Naive thymus-derived CD8-positive, alpha-beta T cell (primary cell): ENCODE measurements around the gene SHCBP1L. TPM values are rescaled to one million over a fixed set of nuclear protein-coding genes. Genes with fewer than 3 reads are reported as not detected.

Experiments
- ATAC-seq, 2 donors: fragments of 150-1000 bp; cut with Tn5 transposase in 1 of 2; sonication (Bioruptor Pico), chemical (Tn5 transposase) in 1 of 2; 1 replicate in 1 of 2; 2 replicates in 1 of 2; pipeline ENCODE4 v1.10.0; 2021; ENCODE audit warnings: mild to moderate bottlenecking in 2 of 2, moderate library complexity in 2 of 2
- POLR2A ChIA-PET: fragments of 350-600 bp; sonication (Branson Sonifier 250); formaldehyde crosslinking; loops from one replicate; lab custom pipeline; 2021; ENCODE audit warnings: antibody characterized with exemption; lab: Charles Lee
- DNase-seq, 10 donors: peaks; one replicate each; pipeline versions ENCODE4 v3.0.0 to v3.0.0-alpha.2; 2020 to 2022
- H3K27ac Mint-ChIP-seq, 10 donors: one replicate each; pipeline ENCODE4 v1.8.0; 2020 to 2022; ENCODE audit warnings: mild to moderate bottlenecking in 10 of 10, mixed read lengths in 10 of 10, moderate library complexity in 4 of 10, inconsistent platforms in 1 of 10
- H3K27me3 Mint-ChIP-seq, 5 donors: one replicate each; pipeline ENCODE4 v1.8.0; 2021 to 2022; ENCODE audit warnings: mixed read lengths in 5 of 5
- H3K36me3 Mint-ChIP-seq, 3 donors: one replicate each; pipeline ENCODE4 v1.8.0; 2020 to 2022; ENCODE audit warnings: mixed read lengths in 3 of 3, mild to moderate bottlenecking in 2 of 3, inconsistent platforms in 1 of 3
- H3K4me1 Mint-ChIP-seq, 4 donors: one replicate each; pipeline ENCODE4 v1.8.0; 2021 to 2022; ENCODE audit warnings: mixed read lengths in 4 of 4
- H3K4me3 Mint-ChIP-seq, 10 donors: one replicate each; pipeline ENCODE4 v1.8.0; 2020 to 2022; ENCODE audit warnings: mild to moderate bottlenecking in 10 of 10, mixed read lengths in 10 of 10, moderate library complexity in 6 of 10, inconsistent platforms in 1 of 10
- H3K9me3 Mint-ChIP-seq, 9 donors: one replicate each; pipeline ENCODE4 v1.8.0; 2020 to 2022; ENCODE audit warnings: mixed read lengths in 9 of 9, mild to moderate bottlenecking in 3 of 9, inconsistent platforms in 1 of 9, moderate library complexity in 1 of 9
- polyA plus RNA-seq, 3 donors: library from polyadenylated mRNA; unstranded; fragments of 300-500 nt; fragmentation: Illumina TruSeq; gene quantifications; one replicate each; pipeline ENCODE4 v1.2.3, GENCODE V29; 2021
- total RNA-seq, 8 experiments: library from RNA in 2 of 8; stranded (reverse) in 2 of 8; gene quantifications; one replicate each; pipeline ENCODE4 v1.2.3 and lab custom pipeline; 2021 to 2026

SHCBP1L gene
- total and polyA plus RNA-seq, 5 experiments from 2014 or later: not detected

GRCh38 chr1:182977480-182977879 lies 24.5 kb upstream of the SHCBP1L start:
- H3K4me1 Mint-ChIP-seq: no peaks in the 10 kb centered on the region
- no peak overlapping the region for H3K4me3 Mint-ChIP-seq
- ATAC-seq: no peak
- no peaks in the 10 kb centered on the region for H3K36me3 Mint-ChIP-seq
- H3K27ac Mint-ChIP-seq: no peak overlapping the region
- no peak for DNase-seq
- POLR2A ChIA-PET: interaction anchor here (0.6 kb wide), 1 partner anchor 62 kb away, joined by 4 read pairs; no protein-coding TSS in a partner anchor
- H3K9me3 Mint-ChIP-seq: peaks cover 0 to 5% (median 0%) of the 10 kb centered on the region in 9 donors
- H3K27me3 Mint-ChIP-seq: peaks cover 3 to 21% (median 9%) of the 10 kb centered on the region in 5 donors

GRCh38 chr1:182974506-182975191 lies 21.7 kb upstream of the SHCBP1L start:
- POLR2A ChIA-PET: no interaction called here
- no peaks in the 10 kb centered on the region for H3K4me1 Mint-ChIP-seq
- peaks cover 3 to 21% (median 9%) of the 10 kb centered on the region in 5 donors for H3K27me3 Mint-ChIP-seq
- no peaks in the 10 kb centered on the region for H3K36me3 Mint-ChIP-seq
- no peak for DNase-seq
- H3K9me3 Mint-ChIP-seq: no peaks in the 10 kb centered on the region
- no peak for ATAC-seq
- H3K27ac Mint-ChIP-seq: no peak overlapping the region
- no peak overlapping the region for H3K4me3 Mint-ChIP-seq

DNA sequence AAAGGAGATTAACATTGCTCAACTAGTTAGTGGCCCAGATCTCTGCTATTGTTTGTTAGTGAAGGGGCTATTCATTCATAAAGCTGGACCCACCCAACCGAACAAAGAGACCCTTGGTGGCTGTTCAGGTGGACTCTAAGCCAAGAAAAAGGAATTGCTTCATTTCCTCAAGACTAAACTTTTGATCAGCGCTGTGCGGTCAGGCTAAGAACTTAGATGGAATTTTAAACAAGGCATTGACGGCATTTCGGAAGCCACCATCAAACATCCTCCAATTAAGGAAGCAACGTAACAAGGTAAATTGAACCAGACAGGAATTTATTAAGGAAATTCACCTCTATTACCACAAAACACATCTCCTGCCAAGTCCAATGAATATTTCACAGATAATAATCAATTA lies 19.9 kb upstream of the SHCBP1L start:
- no peak overlapping the region for H3K27ac Mint-ChIP-seq
- ATAC-seq (no peak), DNase-seq (no peak)
- no peak overlapping the region for H3K4me3 Mint-ChIP-seq
- H3K4me1 Mint-ChIP-seq: no peaks in the 10 kb centered on the region
- peaks cover 5 to 30% (median 20%) of the 10 kb centered on the region in 5 donors for H3K27me3 Mint-ChIP-seq
- POLR2A ChIA-PET: no interaction called here
- no peaks in the 10 kb centered on the region for H3K36me3 Mint-ChIP-seq
- no peaks in the 10 kb centered on the region for H3K9me3 Mint-ChIP-seq

DNA sequence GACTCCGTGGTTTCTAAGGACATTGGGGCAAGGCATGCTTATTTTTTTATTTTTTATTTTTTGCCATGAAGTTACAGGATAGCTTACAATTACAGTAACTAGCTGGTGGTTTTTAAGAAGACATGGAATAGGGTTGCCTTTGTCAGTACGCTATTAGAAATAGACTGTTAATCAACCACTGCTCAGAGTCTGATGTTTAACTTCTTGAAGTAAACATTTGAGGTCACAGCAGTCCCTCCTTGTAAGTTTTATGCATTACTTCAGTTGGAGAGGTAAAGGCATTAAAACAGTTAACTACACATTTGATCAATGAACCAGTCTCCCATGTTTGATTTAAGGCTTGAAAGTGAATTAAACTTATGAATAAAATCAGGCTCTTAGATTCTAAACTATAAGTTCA lies 19.3 kb upstream of the SHCBP1L start:
- no peaks in the 10 kb centered on the region for H3K9me3 Mint-ChIP-seq

GRCh38 chr1:182971219-182971618 lies 18.3 kb upstream of the SHCBP1L start:
- H3K36me3 Mint-ChIP-seq: no peaks in the 10 kb centered on the region
- DNase-seq: no peak
- no peaks in the 10 kb centered on the region for H3K4me1 Mint-ChIP-seq
- peaks cover 5 to 29% (median 20%) of the 10 kb centered on the region in 5 donors for H3K27me3 Mint-ChIP-seq
- no peak overlapping the region for H3K27ac Mint-ChIP-seq
- H3K9me3 Mint-ChIP-seq: no peaks in the 10 kb centered on the region
- POLR2A ChIA-PET: no interaction called here
- no peak for ATAC-seq
- no peak overlapping the region for H3K4me3 Mint-ChIP-seq

More for the DNA sequence above, 19.3 kb upstream of the SHCBP1L start:
- ATAC-seq (no peak), DNase-seq (no peak)
- Mint-ChIP-seq H3K27me3 (peaks cover 5 to 30% (median 20%) of the 10 kb centered on the region in 5 donors), H3K36me3 (no peaks in the 10 kb centered on the region), H3K4me3 (no peak overlapping the region), H3K27ac (no peak overlapping the region), H3K4me1 (no peaks in the 10 kb centered on the region)
- POLR2A ChIA-PET: no interaction called here

DNA sequence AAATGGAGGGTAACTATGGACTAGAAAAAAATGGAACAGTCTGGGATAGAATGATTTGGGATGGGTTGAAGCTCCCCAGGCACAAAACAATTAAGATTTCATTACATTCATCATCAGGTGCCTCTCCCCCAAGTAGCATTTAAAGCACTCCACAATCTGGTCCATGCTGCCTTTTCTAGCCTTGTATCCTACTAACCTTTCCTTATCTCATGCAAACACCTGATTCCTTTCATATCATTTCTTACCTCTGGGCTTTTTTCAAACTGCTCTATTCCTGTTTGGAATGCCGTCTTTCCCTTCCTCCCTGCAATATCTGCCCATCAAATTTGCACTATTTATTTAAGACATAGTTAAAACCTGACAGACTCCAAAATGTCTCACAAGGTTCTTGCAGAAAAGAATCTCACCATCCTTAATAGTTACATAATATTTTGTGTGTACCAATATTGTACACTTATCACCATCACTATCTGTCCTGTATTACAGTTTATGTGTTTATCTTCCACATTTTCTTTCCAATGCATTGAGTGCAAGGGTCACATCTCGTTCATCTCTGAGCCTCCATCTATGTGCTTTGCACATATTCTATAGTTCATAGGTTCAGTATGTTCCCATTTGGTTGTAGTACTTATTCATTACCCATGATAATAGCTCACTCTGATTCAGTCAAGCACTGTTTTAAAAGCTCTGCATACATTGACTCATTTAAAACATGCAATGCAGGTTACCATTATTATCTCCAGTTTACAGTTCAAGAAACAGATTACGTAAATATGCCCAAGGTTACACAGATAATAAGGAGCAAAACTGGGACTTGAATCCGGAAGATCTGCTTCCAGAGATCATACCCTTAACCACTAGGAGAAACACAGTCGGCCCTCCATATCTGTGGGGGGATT lies 16.1 kb upstream of the SHCBP1L start:
- POLR2A ChIA-PET: no interaction called here
- H3K36me3 Mint-ChIP-seq: no peaks in the 10 kb centered on the region
- H3K9me3 Mint-ChIP-seq: no peaks in the 10 kb centered on the region
- H3K27ac Mint-ChIP-seq: no peak overlapping the region
- no peaks in the 10 kb centered on the region for H3K4me1 Mint-ChIP-seq
- H3K4me3 Mint-ChIP-seq: no peak overlapping the region
- ATAC-seq (no peak), DNase-seq (no peak)
- peaks cover 6 to 24% (median 12%) of the 10 kb centered on the region in 5 donors for H3K27me3 Mint-ChIP-seq

DNA sequence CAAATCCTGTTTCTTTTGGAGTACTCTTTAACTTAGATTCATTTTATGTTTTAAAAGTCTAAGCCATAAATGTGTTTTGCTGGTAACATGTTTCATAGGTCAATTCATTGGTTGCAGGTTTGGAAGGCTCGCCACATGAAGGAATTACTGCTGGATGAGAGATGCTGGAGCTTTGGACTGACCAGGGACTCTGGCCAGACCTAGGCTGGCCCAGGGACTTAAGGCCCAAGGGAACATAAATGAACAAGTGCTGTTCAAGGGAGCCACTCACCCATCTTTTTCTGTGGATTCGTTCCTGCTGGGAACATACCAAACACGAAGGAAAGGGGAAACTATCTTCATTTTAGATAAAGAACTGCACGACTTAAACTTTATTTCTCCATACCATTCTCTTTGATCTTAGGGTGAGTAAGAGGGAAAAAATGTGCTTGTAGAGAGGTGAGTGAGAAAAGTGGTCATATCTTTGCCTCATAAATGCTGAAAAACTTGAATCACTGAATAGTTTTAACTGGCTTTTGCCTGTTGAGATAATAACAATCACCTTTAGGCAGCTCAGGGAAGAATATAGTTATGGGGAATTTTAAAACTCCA lies 15.3 kb upstream of the SHCBP1L start:
- no peaks in the 10 kb centered on the region for H3K36me3 Mint-ChIP-seq
- no peaks in the 10 kb centered on the region for H3K9me3 Mint-ChIP-seq
- ATAC-seq (no peak), DNase-seq (no peak)
- no peak overlapping the region for H3K4me3 Mint-ChIP-seq
- no peak overlapping the region for H3K27ac Mint-ChIP-seq
- H3K27me3 Mint-ChIP-seq: peaks cover 6 to 20% (median 11%) of the 10 kb centered on the region in 5 donors
- POLR2A ChIA-PET: no interaction called here
- no peaks in the 10 kb centered on the region for H3K4me1 Mint-ChIP-seq

GRCh38 chr1:182965861-182966260 lies 12.9 kb upstream of the SHCBP1L start:
- POLR2A ChIA-PET: no interaction called here
- no peak for ATAC-seq
- H3K27ac Mint-ChIP-seq: no peak overlapping the region
- peaks cover 0 to 6% (median 4%) of the 10 kb centered on the region in 4 donors for H3K4me1 Mint-ChIP-seq
- no peaks in the 10 kb centered on the region for H3K36me3 Mint-ChIP-seq
- peaks cover 5 to 18% (median 11%) of the 10 kb centered on the region in 5 donors for H3K27me3 Mint-ChIP-seq
- no peak for DNase-seq
- H3K9me3 Mint-ChIP-seq: no peaks in the 10 kb centered on the region
- H3K4me3 Mint-ChIP-seq: no peak overlapping the region

GRCh38 chr1:182965096-182965495 lies 12.1 kb upstream of the SHCBP1L start:
- POLR2A ChIA-PET: no interaction called here
- DNase-seq (no peak), ATAC-seq (no peak)
- Mint-ChIP-seq H3K9me3 (no peaks in the 10 kb centered on the region), H3K27me3 (peaks cover 5 to 18% (median 11%) of the 10 kb centered on the region in 5 donors), H3K4me3 (no peak overlapping the region), H3K4me1 (peaks cover 0 to 6% (median 4%) of the 10 kb centered on the region in 4 donors), H3K36me3 (no peaks in the 10 kb centered on the region), H3K27ac (no peak overlapping the region)

GRCh38 chr1:182962554-182963115 lies 9.7 kb upstream of the SHCBP1L start:
- H3K27me3 Mint-ChIP-seq: peaks cover 3 to 37% (median 8%) of the 10 kb centered on the region in 5 donors
- no peaks in the 10 kb centered on the region for H3K9me3 Mint-ChIP-seq

GRCh38 chr1:182960046-182960445 lies 7.1 kb upstream of the SHCBP1L start:
- H3K27ac Mint-ChIP-seq: no peak overlapping the region
- POLR2A ChIA-PET: no interaction called here
- H3K36me3 Mint-ChIP-seq: peaks cover 0 to 2% (median 0%) of the 10 kb centered on the region in 3 donors
- peaks cover 11 to 47% (median 17%) of the 10 kb centered on the region in 5 donors for H3K27me3 Mint-ChIP-seq
- DNase-seq: no peak
- no peak overlapping the region for H3K4me3 Mint-ChIP-seq
- ATAC-seq: no peak
- peaks cover 0 to 6% (median 4%) of the 10 kb centered on the region in 4 donors for H3K4me1 Mint-ChIP-seq
- peaks cover 0 to 2% (median 0%) of the 10 kb centered on the region in 9 donors for H3K9me3 Mint-ChIP-seq

More at GRCh38 chr1:182962554-182963115, 9.7 kb upstream of the SHCBP1L start:
- DNase-seq (peak in 4 of 10 donors; percentile 3 to 30 (median 9)), ATAC-seq (peak; percentile 42 to 53)
- Mint-ChIP-seq H3K4me1 (peaks cover 0 to 6% (median 4%) of the 10 kb centered on the region in 4 donors), H3K27ac (no peak overlapping the region), H3K36me3 (no peaks in the 10 kb centered on the region), H3K4me3 (peak overlapping the region in 1 of 10 donors; percentile 2)
- POLR2A ChIA-PET: no interaction called here

DNA sequence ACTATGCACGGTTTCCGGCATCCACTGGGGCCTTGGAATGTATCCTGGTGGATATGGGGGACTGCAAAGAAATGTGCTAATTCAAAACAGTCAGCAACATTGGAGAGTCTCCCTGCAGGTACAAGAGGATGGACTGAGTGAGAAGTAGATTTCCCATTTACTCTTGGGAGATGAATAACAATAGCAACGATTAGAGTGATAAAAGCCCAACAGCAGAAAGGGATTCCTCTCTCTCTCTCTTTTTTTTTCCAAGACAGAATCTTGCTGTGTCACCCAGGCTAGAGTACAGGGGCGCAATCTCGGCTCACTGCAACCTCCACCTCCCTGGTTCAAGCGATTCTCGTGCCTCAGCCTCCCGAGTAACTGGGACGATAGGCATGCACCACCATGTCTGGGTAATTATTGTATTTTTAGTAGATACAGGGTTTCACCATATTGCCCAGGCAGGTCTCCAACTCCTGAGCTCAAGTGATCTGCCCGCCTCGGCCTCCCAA lies 5.0 kb upstream of the SHCBP1L start:
- peaks cover 0 to 2% (median 0%) of the 10 kb centered on the region in 9 donors for H3K9me3 Mint-ChIP-seq
- POLR2A ChIA-PET: no interaction called here
- DNase-seq (no peak), ATAC-seq (no peak)
- H3K27ac Mint-ChIP-seq: peak overlapping the region in 1 of 10 donors; percentile 44
- H3K36me3 Mint-ChIP-seq: peaks cover 0 to 2% (median 0%) of the 10 kb centered on the region in 3 donors
- peaks cover 0 to 6% (median 4%) of the 10 kb centered on the region in 4 donors for H3K4me1 Mint-ChIP-seq
- peaks cover 17 to 56% (median 24%) of the 10 kb centered on the region in 5 donors for H3K27me3 Mint-ChIP-seq
- H3K4me3 Mint-ChIP-seq: no peak overlapping the region
